Measurements from ENCODE around the gene SHQ1. TPM values are rescaled to one million over a fixed set of nuclear protein-coding genes. Genes with fewer than 3 reads are reported as not detected.

The SHQ1 gene
- total RNA-seq, 6 experiments from 2014 or later = 18.4 to 21.1 (median 20.2) TPM

- H3K4me3 Mint-ChIP-seq = no peak overlapping the region
- H3K4me1 Mint-ChIP-seq (ENCODE audit: low read depth) = no peaks in the 10 kb centered on the region
- no peak for TF ChIP-seq CTCF (IDR thresholded peaks at IDR 0.05)
- H3K27me3 Mint-ChIP-seq (ENCODE audit: insufficient read depth) = no peaks in the 10 kb centered on the region
- no peak for DNase-seq
- no peak overlapping the region for H3K27ac Mint-ChIP-seq
- peaks cover 7% of the 10 kb centered on the region for H3K36me3 Mint-ChIP-seq (ENCODE audit: low read depth)
- H3K9me3 Mint-ChIP-seq = no peaks in the 10 kb centered on the region
Observed at GRCh38 chr3:72786668-72787067, 61.6 kb downstream of the SHQ1 start.

GRCh38 chr3:72784226-72784625 lies 64.0 kb downstream of the SHQ1 start:
- Mint-ChIP-seq H3K4me1 (ENCODE audit: low read depth) (no peaks in the 10 kb centered on the region), H3K27me3 (ENCODE audit: insufficient read depth) (no peaks in the 10 kb centered on the region), H3K27ac (no peak overlapping the region), H3K4me3 (no peak overlapping the region), H3K9me3 (no peaks in the 10 kb centered on the region), H3K36me3 (ENCODE audit: low read depth) (no peaks in the 10 kb centered on the region)
- TF ChIP-seq CTCF (IDR thresholded peaks at IDR 0.05) = no peak
- no peak for DNase-seq

GRCh38 chr3:72782521-72782920 lies 65.7 kb downstream of the SHQ1 start:
- TF ChIP-seq CTCF (IDR thresholded peaks at IDR 0.05) = no peak
- Mint-ChIP-seq H3K27me3 (ENCODE audit: insufficient read depth) (no peaks in the 10 kb centered on the region; the same call in 1 of the 2 replicates), H3K36me3 (ENCODE audit: low read depth) (no peaks in the 10 kb centered on the region), H3K27ac (no peak overlapping the region), H3K4me1 (ENCODE audit: low read depth) (no peaks in the 10 kb centered on the region), H3K9me3 (no peaks in the 10 kb centered on the region), H3K4me3 (no peak overlapping the region)
- DNase-seq = no peak

- H3K9me3 Mint-ChIP-seq = no peaks in the 10 kb centered on the region
- H3K27me3 Mint-ChIP-seq (ENCODE audit: insufficient read depth) = no peaks in the 10 kb centered on the region; the same call in 1 of the 2 replicates
- DNase-seq = no peak
- no peak for TF ChIP-seq CTCF (IDR thresholded peaks at IDR 0.05)
- H3K4me1 Mint-ChIP-seq (ENCODE audit: low read depth) = no peaks in the 10 kb centered on the region
- H3K36me3 Mint-ChIP-seq (ENCODE audit: low read depth) = 0 out of 2 replicates have a peak, but pooled peaks cover 3% of the 10 kb centered on the region
- H3K27ac Mint-ChIP-seq = no peak overlapping the region
- H3K4me3 Mint-ChIP-seq = no peak overlapping the region
Observed at GRCh38 chr3:72769758-72770540, 78.3 kb downstream of the SHQ1 start.

- no peak for DNase-seq
- no peak for TF ChIP-seq CTCF (IDR thresholded peaks at IDR 0.05)
- Mint-ChIP-seq H3K4me1 (ENCODE audit: low read depth) (no peaks in the 10 kb centered on the region), H3K9me3 (no peaks in the 10 kb centered on the region), H3K27ac (no peak overlapping the region), H3K27me3 (ENCODE audit: insufficient read depth) (no peaks in the 10 kb centered on the region; the same call in 1 of the 2 replicates), H3K36me3 (ENCODE audit: low read depth) (0 out of 2 replicates have a peak, but pooled peaks cover 4% of the 10 kb centered on the region), H3K4me3 (no peak overlapping the region)
Observed at GRCh38 chr3:72768936-72769335, 79.3 kb downstream of the SHQ1 start.

Data from HFFc6 (cell line).